Trophoblast cell (in vitro differentiated cells and primary cell): Measurements from ENCODE around the gene HUS1.

Source experiments
- DNase-seq, 2 donors: peaks; one replicate each; pipeline ENCODE4 v3.0.0-alpha.2; 2016
- H2AFZ ChIP-seq: 2 replicates; pipeline ENCODE4 v1.6.1; 2013; ENCODE audit warnings: low read length, moderate library complexity, mild to moderate bottlenecking; ENCODE audit not compliant: insufficient read depth, poor library complexity
- H2AK5ac ChIP-seq: 2 replicates; pipeline ENCODE4 v1.6.1; 2013; ENCODE audit warnings: mild to moderate bottlenecking, low read length
- H2BK120ac ChIP-seq: 2 replicates; pipeline ENCODE4 v1.6.1; 2013; ENCODE audit warnings: low read length, mild to moderate bottlenecking, moderate library complexity; ENCODE audit not compliant: insufficient read depth, poor library complexity
- H2BK12ac ChIP-seq: 2 replicates; pipeline ENCODE4 v1.6.1; 2013; ENCODE audit warnings: mild to moderate bottlenecking, low read length, moderate library complexity
- H2BK5ac ChIP-seq: 2 replicates; pipeline ENCODE4 v1.6.1; 2013; ENCODE audit warnings: low read length, low read depth, moderate library complexity, mild to moderate bottlenecking; ENCODE audit not compliant: poor library complexity
- H3K14ac ChIP-seq: 2 replicates; pipeline ENCODE4 v1.6.1; 2013; ENCODE audit warnings: mild to moderate bottlenecking, low read length
- H3K18ac ChIP-seq: 2 replicates; pipeline ENCODE4 v1.6.1; 2013; ENCODE audit warnings: mild to moderate bottlenecking, low read length
- H3K23ac ChIP-seq: 2 replicates; pipeline ENCODE4 v1.6.1; 2013; ENCODE audit warnings: low read length
- H3K27ac ChIP-seq: 2 replicates; pipeline ENCODE4 v1.5.1; 2013; ENCODE audit warnings: low read depth, mild to moderate bottlenecking, inconsistent platforms, low read length, moderate library complexity
- H3K27me3 ChIP-seq: 2 replicates; pipeline ENCODE4 v1.6.1; 2013; ENCODE audit warnings: inconsistent platforms, mild to moderate bottlenecking, low read length, moderate library complexity; ENCODE audit not compliant: insufficient read depth
- H3K36me3 ChIP-seq, 2 experiments: 1 replicate in 1 of 2; 2 replicates in 1 of 2; pipeline ENCODE4 v1.6.1; 2013; ENCODE audit warnings: low read length in 2 of 2, mild to moderate bottlenecking in 2 of 2, moderate library complexity in 1 of 2; ENCODE audit not compliant: insufficient read depth in 2 of 2, control insufficient read depth in 1 of 2
- H3K4ac ChIP-seq: 2 replicates; pipeline ENCODE4 v1.6.1; 2013; ENCODE audit warnings: low read depth, mild to moderate bottlenecking, low read length, moderate library complexity
- H3K4me1 ChIP-seq, 2 experiments: 1 replicate in 1 of 2; 2 replicates in 1 of 2; pipeline ENCODE4 v1.6.1; 2013; ENCODE audit warnings: low read length in 2 of 2, mild to moderate bottlenecking in 2 of 2, moderate library complexity in 1 of 2; ENCODE audit not compliant: insufficient read depth in 2 of 2, control insufficient read depth in 1 of 2
- H3K4me2 ChIP-seq: 2 replicates; pipeline ENCODE4 v1.6.1; 2013; ENCODE audit warnings: inconsistent platforms, mild to moderate bottlenecking, low read length, moderate library complexity
- H3K4me3 ChIP-seq: 2 replicates; pipeline ENCODE4 v1.5.1; 2013; ENCODE audit warnings: mild to moderate bottlenecking, low read depth, low read length, inconsistent platforms
- H3K79me1 ChIP-seq: one replicate; pipeline ENCODE4 v1.6.1; 2013; ENCODE audit warnings: low read length
- H3K79me2 ChIP-seq: 2 replicates; pipeline ENCODE4 v1.6.1; 2013; ENCODE audit warnings: low read length, mild to moderate bottlenecking; ENCODE audit not compliant: control insufficient read depth, insufficient read depth, poor library complexity
- H3K9ac ChIP-seq: 2 replicates; pipeline ENCODE4 v1.6.1; 2013; ENCODE audit warnings: mild to moderate bottlenecking, low read length
- H3K9me3 ChIP-seq: 2 replicates; pipeline ENCODE4 v1.6.1; 2013; ENCODE audit warnings: low read depth, mild to moderate bottlenecking, control low read depth, inconsistent platforms, low read length; ENCODE audit not compliant: insufficient read depth
- H4K12ac ChIP-seq: 2 replicates; pipeline ENCODE4 v1.6.1; 2013; ENCODE audit warnings: low read depth, mild to moderate bottlenecking, low read length, moderate library complexity
- H4K8ac ChIP-seq: 2 replicates; pipeline ENCODE4 v1.6.1; 2013; ENCODE audit warnings: low read depth, mild to moderate bottlenecking, low read length, moderate library complexity
- H4K91ac ChIP-seq: one replicate; pipeline ENCODE4 v1.6.1; 2013; ENCODE audit warnings: low read depth, mild to moderate bottlenecking, low read length, moderate library complexity
- WGBS: extraction: QIAGEN DNeasy Blood & Tissue Kit; methylation state at CpG from one replicate; pipeline ENCODE4 v1.1.7; 2013; ENCODE audit warnings: missing lambda C conversion rate; ENCODE audit not compliant: insufficient read length, insufficient coverage; ENCODE audit errors: extremely low coverage; 5-methylcytosine and 5-hydroxymethylcytosine counted together

The HUS1 gene

GRCh38 chr7:47947355-47947749 is 32.1 kb downstream of the HUS1 start:
- Histone ChIP-seq H3K4me2 (no peak overlapping the region), H3K27me3 (no peaks in the 10 kb centered on the region), H2BK12ac (no peak overlapping the region), H2AFZ (no peak overlapping the region), H3K18ac (no peak overlapping the region), H3K79me1 (peaks cover 2% of the 10 kb centered on the region), H3K23ac (no peak overlapping the region), H4K12ac (no peak overlapping the region), H3K4me3 (no peak overlapping the region), H3K36me3 (no peaks in the 10 kb centered on the region), H2AK5ac (no peak overlapping the region), H2BK5ac (no peak overlapping the region), H3K4ac (no peak overlapping the region), H3K14ac (no peak overlapping the region), H3K27ac (no peak overlapping the region), H4K91ac (no peak overlapping the region), H3K79me2 (no peaks in the 10 kb centered on the region), H4K8ac (no peak overlapping the region), H2BK120ac (no peak overlapping the region), H3K9ac (no peak overlapping the region), H3K4me1 (peaks cover 0 to 12% of the 10 kb centered on the region in 2 experiments), H3K9me3 (peaks cover 3% of the 10 kb centered on the region)
- DNase-seq: no peak
- WGBS: no CpG with 5 or more reads among the region's 7 CpGs

GRCh38 chr7:47946581-47947354 is 32.6 kb downstream of the HUS1 start:
- H2BK12ac ChIP-seq: no peak overlapping the region
- no peaks in the 10 kb centered on the region for H3K79me2 ChIP-seq
- H3K36me3 ChIP-seq: no peaks in the 10 kb centered on the region
- no peak overlapping the region for H3K4ac ChIP-seq
- H3K14ac ChIP-seq: no peak overlapping the region
- H3K23ac ChIP-seq: peak overlapping the region; percentile 18
- peaks cover 0 to 12% of the 10 kb centered on the region in 2 experiments for H3K4me1 ChIP-seq
- H4K12ac ChIP-seq: no peak overlapping the region
- no peak overlapping the region for H3K27ac ChIP-seq
- peaks cover 3% of the 10 kb centered on the region for H3K9me3 ChIP-seq
- H4K91ac ChIP-seq: no peak overlapping the region
- H2AFZ ChIP-seq: no peak overlapping the region
- WGBS: no CpG with 5 or more reads among the region's 7 CpGs
- H3K4me3 ChIP-seq: peak overlapping the region; percentile 65
- H3K27me3 ChIP-seq: no peaks in the 10 kb centered on the region
- no peak overlapping the region for H4K8ac ChIP-seq
- no peak overlapping the region for H2BK120ac ChIP-seq
- no peak overlapping the region for H3K18ac ChIP-seq
- H3K79me1 ChIP-seq: peaks cover 2% of the 10 kb centered on the region
- H2BK5ac ChIP-seq: no peak overlapping the region
- no peak for DNase-seq
- H3K4me2 ChIP-seq: no peak overlapping the region
- H3K9ac ChIP-seq: no peak overlapping the region
- H2AK5ac ChIP-seq: no peak overlapping the region

DNA sequence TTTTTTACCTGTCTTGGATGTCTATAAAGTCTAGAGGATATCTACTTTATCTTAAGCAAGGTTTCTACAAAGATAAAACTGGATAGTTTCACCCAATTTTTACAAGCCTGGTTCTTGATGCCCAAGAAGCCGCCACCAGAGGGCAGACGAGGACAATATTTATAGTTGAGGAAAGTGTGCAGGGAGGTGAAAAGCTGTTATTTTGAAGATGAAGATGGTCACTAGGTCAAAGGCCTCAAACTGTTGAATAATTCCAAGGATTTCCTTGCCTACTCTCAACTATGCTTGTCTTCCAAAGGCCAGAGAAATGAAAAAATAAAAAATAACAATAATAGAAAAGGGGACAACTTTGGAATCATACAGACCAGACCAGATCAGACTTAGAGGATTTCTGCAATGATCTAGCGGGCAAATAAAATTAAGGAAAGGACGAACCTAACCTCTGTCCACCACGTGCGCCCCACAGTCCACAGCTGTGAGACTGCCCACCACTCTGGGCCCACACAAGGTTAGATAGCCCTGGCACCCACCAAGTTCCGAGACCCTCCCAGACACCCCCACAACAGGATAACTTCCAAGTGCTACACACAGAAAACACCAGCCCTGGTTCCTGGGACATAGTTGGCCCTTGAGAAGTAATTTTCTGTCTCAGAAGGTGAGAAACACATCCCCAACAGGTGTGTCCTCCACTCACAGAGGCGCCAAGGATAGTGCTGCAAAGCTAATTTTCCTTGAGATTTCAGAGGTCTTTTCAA is 34.0 kb downstream of the HUS1 start:
- H2BK5ac ChIP-seq: no peak overlapping the region
- peaks cover 2% of the 10 kb centered on the region for H3K79me1 ChIP-seq
- no peak overlapping the region for H3K4me3 ChIP-seq
- no peak overlapping the region for H3K4ac ChIP-seq
- H3K4me1 ChIP-seq: peaks cover 4 to 15% of the 10 kb centered on the region in 2 experiments
- DNase-seq: peak; percentile 48 to 91
- H3K9me3 ChIP-seq: peaks cover 3% of the 10 kb centered on the region
- H2BK12ac ChIP-seq: no peak overlapping the region
- no peaks in the 10 kb centered on the region for H3K36me3 ChIP-seq
- H4K8ac ChIP-seq: no peak overlapping the region
- H4K91ac ChIP-seq: no peak overlapping the region
- no peak overlapping the region for H3K18ac ChIP-seq
- no peaks in the 10 kb centered on the region for H3K27me3 ChIP-seq
- no peaks in the 10 kb centered on the region for H3K79me2 ChIP-seq
- no CpG with 5 or more reads among the region's 8 CpGs for WGBS
- H2AFZ ChIP-seq: no peak overlapping the region
- H4K12ac ChIP-seq: no peak overlapping the region
- no peak overlapping the region for H2BK120ac ChIP-seq
- H2AK5ac ChIP-seq: no peak overlapping the region
- H3K14ac ChIP-seq: no peak overlapping the region
- no peak overlapping the region for H3K27ac ChIP-seq
- no peak overlapping the region for H3K23ac ChIP-seq
- no peak overlapping the region for H3K9ac ChIP-seq
- H3K4me2 ChIP-seq: no peak overlapping the region

GRCh38 chr7:47944536-47945260 is 34.7 kb downstream of the HUS1 start:
- Histone ChIP-seq H4K12ac (no peak overlapping the region), H3K27me3 (no peaks in the 10 kb centered on the region), H3K14ac (no peak overlapping the region), H2BK12ac (no peak overlapping the region), H3K23ac (no peak overlapping the region), H3K4me3 (no peak overlapping the region), H3K4ac (no peak overlapping the region), H2AFZ (no peak overlapping the region), H3K79me1 (peaks cover 2% of the 10 kb centered on the region), H4K8ac (no peak overlapping the region), H3K4me1 (peaks cover 4 to 18% of the 10 kb centered on the region in 2 experiments), H3K4me2 (no peak overlapping the region), H4K91ac (no peak overlapping the region), H3K36me3 (no peaks in the 10 kb centered on the region), H2AK5ac (no peak overlapping the region), H3K9ac (no peak overlapping the region), H3K79me2 (no peaks in the 10 kb centered on the region), H2BK120ac (no peak overlapping the region), H3K18ac (no peak overlapping the region), H3K9me3 (peaks cover 3% of the 10 kb centered on the region), H2BK5ac (no peak overlapping the region), H3K27ac (no peak overlapping the region)
- no peak for DNase-seq
- no CpG with 5 or more reads among the region's 12 CpGs for WGBS
